Inflammatory macrophage (primary cell): ENCODE measurements around the gene LMTK3.

Source experiments
- DNase-seq, 2 donors: peaks; one replicate each; pipeline ENCODE4 v3.0.0-alpha.2; 2020 to 2022

Gene LMTK3

DNA sequence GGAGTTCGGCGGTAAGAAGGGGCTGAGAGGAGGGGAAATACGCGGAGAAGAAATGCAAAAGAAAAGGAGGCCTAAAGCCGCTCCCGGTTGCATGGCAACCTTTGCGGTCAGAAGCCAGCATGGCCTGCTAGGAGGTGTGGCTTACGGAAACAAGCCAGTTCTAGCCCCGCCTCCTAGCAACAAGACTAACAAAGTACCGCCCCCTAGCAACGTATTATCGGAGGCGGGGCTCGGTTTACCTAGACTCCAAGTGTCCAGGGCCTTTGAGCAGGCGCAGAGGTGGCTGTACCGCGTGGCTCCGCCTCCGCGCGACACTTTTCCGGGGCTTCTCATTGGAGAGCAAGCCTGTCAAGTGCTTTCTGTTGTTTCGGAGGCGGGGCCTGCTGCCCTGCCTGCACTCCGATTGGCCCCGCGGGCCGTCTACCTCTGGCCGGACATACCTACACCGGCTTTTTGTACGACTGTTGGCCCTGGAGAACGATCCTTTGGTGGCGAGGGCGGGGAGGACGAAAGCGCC lies 42.8 kb downstream of the LMTK3 start:
- peak; percentile 100 for DNase-seq

DNA sequence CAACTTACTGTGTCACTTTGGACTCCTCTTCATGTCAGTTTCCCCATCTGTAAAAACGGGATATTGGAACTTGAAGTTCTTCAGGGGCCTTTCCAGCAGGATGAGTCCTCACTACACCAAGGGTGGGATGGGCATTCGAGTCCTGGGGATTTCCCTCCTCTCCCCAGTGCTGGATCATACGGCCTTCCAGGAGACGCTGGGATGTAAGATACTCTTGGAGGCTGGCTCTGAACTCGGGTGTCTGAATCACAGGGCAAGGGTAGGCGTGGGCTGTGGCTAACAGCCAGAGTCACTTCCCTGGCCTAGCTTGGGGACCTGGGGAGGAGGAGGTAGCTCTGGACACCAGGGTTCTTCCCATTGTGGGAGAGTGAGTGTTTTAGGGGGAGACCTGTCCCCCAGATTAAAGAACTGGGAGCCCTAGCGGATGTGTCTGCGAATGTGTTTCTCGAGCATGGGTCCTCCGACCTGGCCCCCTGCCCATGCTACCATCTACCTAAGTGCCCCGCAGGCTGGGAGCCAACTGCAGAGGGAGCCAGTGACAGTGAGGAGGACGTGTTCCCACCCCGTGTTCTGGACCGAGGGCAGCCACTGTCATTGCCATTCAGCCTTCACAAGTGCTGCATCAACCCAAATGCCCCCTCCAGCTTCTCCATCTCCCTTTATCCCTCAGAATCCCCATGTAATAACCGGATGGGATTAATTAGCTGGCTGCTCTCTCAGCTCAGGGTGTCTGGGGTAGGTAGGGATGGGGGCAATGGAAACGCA lies 44.9 kb downstream of the LMTK3 start:
- DNase-seq: peak; percentile 22 to 62

DNA sequence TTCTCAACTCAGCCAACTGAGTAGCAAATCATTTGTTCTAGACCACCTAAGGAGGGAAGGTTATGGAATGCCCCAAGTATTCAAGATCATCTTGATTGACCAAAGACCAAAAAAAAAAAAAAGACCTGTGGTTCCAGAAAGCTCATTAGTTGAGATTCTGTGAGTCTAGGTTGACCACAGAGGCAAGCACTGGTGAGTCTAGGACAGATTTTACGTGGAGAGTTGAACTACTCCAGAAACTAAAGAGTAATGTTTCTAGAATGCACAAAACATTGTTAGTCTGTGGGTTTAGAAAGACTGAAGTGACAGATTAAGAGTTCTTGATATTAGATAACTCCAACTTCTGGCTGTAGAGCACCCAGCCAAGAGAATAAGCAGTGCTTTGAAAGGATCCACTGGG lies 46.4 kb downstream of the LMTK3 start:
- no peak for DNase-seq

- no peak for DNase-seq
Observed at GRCh38 chr19:48461982-48462655, 49.5 kb downstream of the LMTK3 start.

- no peak for DNase-seq
Observed at GRCh38 chr19:48461651-48461981, 50.0 kb downstream of the LMTK3 start.

DNA sequence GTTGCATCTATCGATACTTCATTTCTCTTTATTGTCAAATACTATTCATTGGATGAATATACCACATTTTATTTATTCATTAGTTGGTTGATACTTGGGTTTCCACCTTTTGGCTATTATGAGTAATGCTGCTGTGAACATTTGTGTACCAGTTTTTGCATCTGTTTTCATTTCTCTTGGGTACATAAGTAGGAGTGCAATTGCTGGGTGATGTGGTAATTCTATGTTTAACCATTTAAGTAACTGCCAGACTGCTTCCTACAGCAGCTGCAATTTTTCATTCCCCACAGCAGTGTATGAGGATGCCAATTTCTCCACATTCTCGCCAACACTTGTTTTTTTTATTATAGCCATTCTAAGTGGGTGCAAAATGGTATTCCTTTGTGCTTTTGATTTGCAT lies 53.6 kb downstream of the LMTK3 start:
- DNase-seq: no peak

- no peak for DNase-seq
Observed at GRCh38 chr19:48456864-48457263, 54.8 kb downstream of the LMTK3 start.

DNA sequence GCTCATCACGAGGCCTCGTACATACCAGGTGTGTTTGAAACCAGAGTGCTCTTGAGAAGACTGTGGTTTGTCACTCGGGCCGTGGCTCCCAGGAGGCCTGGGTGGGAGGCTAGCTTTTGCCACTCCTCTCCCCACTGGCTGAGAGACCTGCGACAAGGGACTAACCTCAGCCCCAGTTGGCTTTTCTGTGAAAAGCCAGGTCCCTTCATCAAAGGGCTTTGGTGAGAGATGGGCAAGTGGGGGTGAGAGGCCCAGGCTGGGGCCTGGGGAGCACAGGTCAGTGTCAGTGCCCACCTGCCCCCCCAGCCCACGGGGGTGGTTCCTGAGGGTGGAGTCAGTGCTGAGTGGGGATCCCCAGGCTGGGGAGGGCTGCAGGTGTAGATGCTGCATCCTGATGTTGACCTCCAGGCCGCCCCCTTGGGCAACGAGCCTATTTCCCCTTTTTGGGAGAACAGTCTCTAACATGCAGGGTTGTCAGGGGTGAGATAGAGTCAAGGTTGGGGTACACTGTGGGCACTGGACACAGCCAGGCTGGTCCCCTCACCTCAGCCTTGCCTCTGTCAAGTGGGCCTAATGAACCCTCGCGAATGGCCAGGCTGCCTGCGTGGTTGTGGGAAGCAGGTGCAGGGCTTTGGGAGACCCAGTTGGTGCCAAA lies 55.6 kb downstream of the LMTK3 start:
- no peak for DNase-seq

DNA sequence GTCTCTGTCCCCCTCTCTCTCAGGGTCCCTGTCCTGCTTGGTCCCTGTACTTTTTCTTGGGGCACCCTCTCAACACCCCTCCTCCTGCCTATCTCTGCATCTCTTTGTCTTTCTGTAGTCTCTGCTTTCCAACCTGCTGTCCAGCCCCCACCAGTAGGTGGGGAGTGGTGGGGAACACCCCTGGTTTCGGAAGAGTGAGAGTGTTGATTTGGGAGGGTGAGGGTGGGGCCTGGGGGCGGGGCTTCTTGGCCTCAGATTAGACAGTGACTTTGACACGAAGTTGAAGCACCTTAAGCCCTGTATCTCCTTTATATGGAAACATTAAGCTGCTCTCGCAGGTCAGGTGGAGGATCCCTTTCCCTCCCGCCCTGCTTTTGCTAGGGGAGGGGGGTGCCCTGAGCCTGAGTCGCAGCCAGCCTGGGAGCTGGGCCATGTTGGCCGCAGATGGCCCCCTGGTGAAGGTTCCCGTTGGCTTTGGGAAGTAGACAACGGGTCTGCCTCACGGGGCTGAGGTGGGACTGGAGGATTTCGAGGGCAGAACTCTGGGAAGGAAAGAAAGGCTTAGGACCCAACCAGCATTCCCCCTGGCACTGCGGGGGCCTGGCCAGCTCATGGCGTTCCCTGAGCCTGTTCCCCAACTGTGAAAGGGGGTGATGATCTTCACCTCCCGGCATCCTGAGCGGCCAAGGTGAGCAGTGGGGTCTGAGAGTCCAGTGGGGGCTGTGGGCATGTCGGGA lies 56.3 kb downstream of the LMTK3 start, which contains the start of gene KCNJ14:
TSS of gene KCNJ14 (plus strand) at position 404 of the 737 bp plus-strand sequence. CDS start 6,151 bp downstream, outside the sequence.
- no peak for DNase-seq

GRCh38 chr19:48454150-48454730 lies 57.4 kb downstream of the LMTK3 start:
- DNase-seq: no peak

- DNase-seq: no peak
Observed at GRCh38 chr19:48452289-48453190, 59.1 kb downstream of the LMTK3 start.

DNA sequence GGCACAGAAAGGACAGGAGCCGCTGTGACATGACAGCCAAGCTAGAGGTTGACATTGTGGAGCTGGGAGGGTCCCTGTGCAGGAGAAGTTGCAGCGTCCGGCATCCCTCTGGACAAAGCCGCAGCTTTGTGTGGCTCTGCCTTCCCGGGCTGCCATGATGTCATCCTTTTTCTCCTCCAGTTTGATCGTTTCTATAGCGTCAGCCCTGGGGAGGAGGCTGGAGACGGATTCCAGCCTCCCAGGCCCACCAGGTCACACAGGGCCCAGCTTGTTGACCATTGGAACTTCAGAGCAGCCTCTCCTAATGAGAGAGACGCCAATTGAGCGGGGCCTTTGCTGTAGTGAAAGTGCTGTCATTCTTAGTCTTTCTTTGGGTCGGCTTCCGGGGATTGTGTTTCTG lies 60.0 kb downstream of the LMTK3 start:
- no peak for DNase-seq

GRCh38 chr19:48450863-48451262 lies 60.8 kb downstream of the LMTK3 start:
- no peak for DNase-seq

DNA sequence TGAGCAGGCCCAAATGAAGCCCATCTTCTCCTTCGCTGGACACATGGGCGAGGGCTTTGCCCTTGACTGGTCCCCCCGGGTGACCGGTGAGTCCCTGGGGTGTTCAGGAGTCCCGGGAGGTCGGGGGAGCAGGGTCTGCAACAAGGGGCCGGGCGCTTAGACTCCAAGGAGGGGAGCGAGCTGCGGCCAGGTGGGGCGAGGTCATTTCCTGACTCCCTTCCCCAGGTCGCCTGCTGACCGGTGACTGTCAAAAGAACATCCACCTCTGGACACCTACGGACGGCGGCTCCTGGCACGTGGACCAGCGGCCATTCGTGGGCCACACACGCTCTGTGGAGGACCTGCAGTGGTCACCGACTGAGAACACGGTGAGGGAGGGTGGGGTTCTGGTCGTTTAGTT lies 61.2 kb downstream of the LMTK3 start:
- DNase-seq: no peak

GRCh38 chr19:48448563-48448962 lies 63.1 kb downstream of the LMTK3 start:
- DNase-seq: no peak

DNA sequence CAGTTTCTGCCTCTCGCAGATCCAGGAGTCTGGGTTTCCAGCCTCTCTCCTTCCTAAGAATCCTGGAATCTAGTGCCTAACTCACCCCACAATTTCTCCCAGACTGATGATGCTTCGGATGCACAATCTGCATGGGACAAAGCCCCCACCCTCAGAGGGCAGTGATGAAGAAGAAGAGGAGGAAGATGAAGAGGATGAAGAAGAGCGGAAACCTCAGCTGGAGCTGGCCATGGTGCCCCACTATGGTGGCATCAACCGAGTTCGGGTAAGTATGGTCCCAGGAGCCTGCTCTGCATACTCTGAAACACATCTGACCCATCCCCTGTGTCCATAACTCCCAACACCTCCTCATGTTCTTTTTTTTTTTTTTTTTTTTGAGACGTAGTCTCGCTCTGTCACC lies 65.1 kb downstream of the LMTK3 start:
- no peak for DNase-seq

DNA sequence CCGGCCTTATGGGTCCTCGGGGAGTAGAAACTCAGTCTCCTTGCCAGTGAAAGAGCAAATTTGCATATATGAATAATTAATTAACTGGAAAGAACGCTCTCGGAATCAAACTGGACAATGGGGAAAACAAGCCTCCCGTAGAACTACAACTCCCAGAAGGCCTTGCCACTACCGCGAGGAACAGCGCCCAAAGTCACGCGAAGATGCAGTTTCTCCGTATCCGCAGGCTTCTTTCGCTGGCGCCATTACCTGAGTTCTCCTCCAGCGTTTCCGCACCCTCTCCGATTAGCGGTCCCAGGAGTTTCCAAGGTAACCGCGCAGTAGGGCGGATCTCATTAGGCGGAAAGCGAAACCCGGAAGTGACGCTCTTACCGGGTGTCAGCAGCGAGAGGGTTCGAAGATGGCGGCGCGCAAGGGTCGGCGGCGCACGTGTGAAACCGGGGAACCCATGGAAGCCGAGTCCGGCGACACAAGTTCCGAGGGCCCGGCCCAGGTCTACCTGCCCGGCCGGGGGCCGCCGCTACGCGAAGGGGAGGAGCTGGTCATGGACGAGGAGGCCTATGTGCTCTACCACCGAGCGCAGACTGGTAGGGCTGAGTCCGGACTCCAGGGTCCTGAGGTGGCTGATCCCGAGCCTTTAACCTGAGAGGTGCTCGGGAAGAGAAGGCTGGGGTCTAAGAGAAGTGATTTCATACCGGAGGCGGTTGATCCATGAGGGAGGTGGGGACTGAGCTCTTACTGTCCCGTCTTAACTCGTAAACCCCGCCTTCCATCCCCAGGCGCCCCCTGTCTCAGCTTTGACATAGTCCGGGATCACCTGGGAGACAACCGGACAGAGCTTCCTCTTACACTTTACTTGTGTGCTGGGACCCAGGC lies 65.8 kb downstream of the LMTK3 start, which contains the start of gene GRWD1:
TSS of gene GRWD1 (plus strand) at position 378 of the 876 bp plus-strand sequence. CDS start at position 401, 23 bp downstream.
- peak; percentile 95 to 96 for DNase-seq

GRCh38 chr19:48445256-48445605 lies 66.4 kb downstream of the LMTK3 start:
- peak; percentile 57 to 59 for DNase-seq

- DNase-seq: no peak
Observed at GRCh38 chr19:48444936-48445200, 66.8 kb downstream of the LMTK3 start.

GRCh38 chr19:48444129-48444935 lies 67.3 kb downstream of the LMTK3 start:
- no peak for DNase-seq
